Upper lobe of left lung (tissue), 4 donors: ENCODE results near the gene MMP14.

Experiments
- POLR2A ChIP-seq, 4 donors: fragments of 450-650 bp; IDR thresholded peaks; one replicate each; pipeline ENCODE4 v1.5.1; 2016 to 2017; ENCODE audit warnings: antibody characterized with exemption in 4 of 4, mild to moderate bottlenecking in 2 of 4
- TF ChIP-seq, protein P1 (sequence below), 6 experiments: fragments of 450-650 bp in 4 of 6; fragments of 200-600 bp in 2 of 6; sonication (generic) in 2 of 6; IDR thresholded peaks; one replicate each; pipeline ENCODE4 v1.5.1; 2016 to 2019; ENCODE audit warnings: antibody characterized with exemption in 6 of 6

GRCh38 chr14:22882529-22883172, 46.3 kb downstream of the MMP14 start:
- TF ChIP-seq, protein P1, sequence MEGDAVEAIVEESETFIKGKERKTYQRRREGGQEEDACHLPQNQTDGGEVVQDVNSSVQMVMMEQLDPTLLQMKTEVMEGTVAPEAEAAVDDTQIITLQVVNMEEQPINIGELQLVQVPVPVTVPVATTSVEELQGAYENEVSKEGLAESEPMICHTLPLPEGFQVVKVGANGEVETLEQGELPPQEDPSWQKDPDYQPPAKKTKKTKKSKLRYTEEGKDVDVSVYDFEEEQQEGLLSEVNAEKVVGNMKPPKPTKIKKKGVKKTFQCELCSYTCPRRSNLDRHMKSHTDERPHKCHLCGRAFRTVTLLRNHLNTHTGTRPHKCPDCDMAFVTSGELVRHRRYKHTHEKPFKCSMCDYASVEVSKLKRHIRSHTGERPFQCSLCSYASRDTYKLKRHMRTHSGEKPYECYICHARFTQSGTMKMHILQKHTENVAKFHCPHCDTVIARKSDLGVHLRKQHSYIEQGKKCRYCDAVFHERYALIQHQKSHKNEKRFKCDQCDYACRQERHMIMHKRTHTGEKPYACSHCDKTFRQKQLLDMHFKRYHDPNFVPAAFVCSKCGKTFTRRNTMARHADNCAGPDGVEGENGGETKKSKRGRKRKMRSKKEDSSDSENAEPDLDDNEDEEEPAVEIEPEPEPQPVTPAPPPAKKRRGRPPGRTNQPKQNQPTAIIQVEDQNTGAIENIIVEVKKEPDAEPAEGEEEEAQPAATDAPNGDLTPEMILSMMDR (IDR thresholded peaks at IDR 0.05) = no peak
- TF ChIP-seq POLR2A (IDR thresholded peaks at IDR 0.05) = no peak
